Activated CD8-positive, alpha-beta T cell treated with anti-CD3 and anti-CD28 coated beads for 36 hours (primary cell): ENCODE results near the gene CPA5. TPM values are rescaled to one million over a fixed set of nuclear protein-coding genes. Genes with fewer than 3 reads are reported as not detected.

Experiments
- ATAC-seq: fragments of 200-7000 bp; cut with Tn5 transposase; one replicate; pipeline ENCODE4 v1.10.0; 2021; ENCODE audit warnings: mild to moderate bottlenecking, moderate library complexity
- CTCF ChIA-PET: fragments of 350-600 bp; sonication (Branson Sonifier 250); formaldehyde crosslinking; loops from one replicate; lab custom pipeline; 2021; ENCODE audit warnings: antibody characterized with exemption; lab: Charles Lee
- POLR2A ChIA-PET: fragments of 350-600 bp; sonication (Branson Sonifier 250); formaldehyde crosslinking; loops from one replicate; lab custom pipeline; 2021; ENCODE audit warnings: antibody characterized with exemption; lab: Charles Lee
- DNase-seq: peaks from one replicate; pipeline ENCODE4 v3.0.0-alpha.2; 2020
- H3K27ac Mint-ChIP-seq: one replicate; pipeline ENCODE4 v1.8.0; 2021; ENCODE audit warnings: mild to moderate bottlenecking, mixed read lengths
- H3K27me3 Mint-ChIP-seq: one replicate; pipeline ENCODE4 v1.8.0; 2021; ENCODE audit warnings: mixed read lengths
- H3K36me3 Mint-ChIP-seq: one replicate; pipeline ENCODE4 v1.8.0; 2021; ENCODE audit warnings: low read depth, mixed read lengths
- H3K4me1 Mint-ChIP-seq: one replicate; pipeline ENCODE4 v1.8.0; 2021; ENCODE audit warnings: low read depth, mixed read lengths
- H3K4me3 Mint-ChIP-seq: one replicate; pipeline ENCODE4 v1.8.0; 2021; ENCODE audit warnings: mild to moderate bottlenecking, moderate library complexity, mixed read lengths
- H3K9me3 Mint-ChIP-seq: one replicate; pipeline ENCODE4 v1.8.0; 2021; ENCODE audit warnings: mixed read lengths
- CTCF ChIP-seq: fragments of 200-600 bp; IDR thresholded peaks from one replicate; pipeline ENCODE4 v1.8.0; 2022; ENCODE audit warnings: antibody characterized with exemption, mild to moderate bottlenecking
- intact Hi-C: fragments of 100-400 bp; cut with micrococcal nuclease; formaldehyde crosslinking; loops from one replicate; pipeline ENCODE4 v1.10.0; 2022
- total RNA-seq, 2 experiments: library from RNA; stranded (reverse); gene quantifications; one replicate each; pipeline ENCODE4 v1.2.3, GENCODE V29; 2021

CPA5 gene
- total RNA-seq, 2 experiments from 2014 or later: 0.25 to 0.88 TPM

- DNase-seq (no peak), ATAC-seq (no peak)
- no peak for TF ChIP-seq CTCF
- H3K27me3 Mint-ChIP-seq: no peaks in the 10 kb centered on the region
- H3K36me3 Mint-ChIP-seq: no peaks in the 10 kb centered on the region
- peaks cover 16% of the 10 kb centered on the region for H3K9me3 Mint-ChIP-seq
- POLR2A ChIA-PET: no interaction called here
- CTCF ChIA-PET: no interaction called here
- intact Hi-C loops: no loop called here
- no peak overlapping the region for H3K27ac Mint-ChIP-seq
- no peak overlapping the region for H3K4me3 Mint-ChIP-seq
- H3K4me1 Mint-ChIP-seq: peaks cover 16% of the 10 kb centered on the region
Measured at GRCh38 chr7:130362251-130362816, 17.7 kb downstream of the CPA5 start.

- ATAC-seq: peak; percentile 78
- ChIA-PET CTCF (no interaction called here), POLR2A (interaction anchor here (1.0 kb wide), 1 partner anchor 29 kb away, joined by 4 read pairs; no protein-coding TSS in a partner anchor)
- intact Hi-C loops: no loop called here
- Mint-ChIP-seq H3K9me3 (peaks cover 16% of the 10 kb centered on the region), H3K27me3 (no peaks in the 10 kb centered on the region), H3K36me3 (no peaks in the 10 kb centered on the region), H3K4me1 (peaks cover 17% of the 10 kb centered on the region), H3K4me3 (no peak overlapping the region), H3K27ac (no peak overlapping the region)
- TF ChIP-seq CTCF: no peak
- DNase-seq: peak; percentile 65
Measured at GRCh38 chr7:130363026-130363847, 18.6 kb downstream of the CPA5 start.

- TF ChIP-seq CTCF: no peak
- ChIA-PET CTCF (no interaction called here), POLR2A (no interaction called here)
- Mint-ChIP-seq H3K27ac (no peak overlapping the region), H3K27me3 (no peaks in the 10 kb centered on the region), H3K9me3 (peaks cover 14% of the 10 kb centered on the region), H3K4me1 (peaks cover 27% of the 10 kb centered on the region), H3K36me3 (no peaks in the 10 kb centered on the region), H3K4me3 (no peak overlapping the region)
- ATAC-seq (no peak), DNase-seq (no peak)
- intact Hi-C loops: no loop called here
Measured at GRCh38 chr7:130364451-130364850, 19.8 kb downstream of the CPA5 start.

GRCh38 chr7:130365088-130365487 lies 20.5 kb downstream of the CPA5 start:
- DNase-seq: no peak
- intact Hi-C loops: no loop called here
- no peaks in the 10 kb centered on the region for H3K27me3 Mint-ChIP-seq
- no peak overlapping the region for H3K27ac Mint-ChIP-seq
- ChIA-PET POLR2A (no interaction called here), CTCF (no interaction called here)
- no peak for ATAC-seq
- peaks cover 28% of the 10 kb centered on the region for H3K4me1 Mint-ChIP-seq
- TF ChIP-seq CTCF: no peak
- H3K4me3 Mint-ChIP-seq: no peak overlapping the region
- H3K36me3 Mint-ChIP-seq: no peaks in the 10 kb centered on the region
- peaks cover 10% of the 10 kb centered on the region for H3K9me3 Mint-ChIP-seq
